MM.1S (cell line): ENCODE measurements around the gene LINGO4.

Experiments used
- EZH2 ChIP-seq: fragments of 300-600 bp; sonication (generic); optimal IDR thresholded peaks from 2 replicates; pipeline ENCODE3; 2017; ENCODE audit warnings: low read depth, mild to moderate bottlenecking, antibody characterized with exemption, low read length, mixed read lengths
- TF ChIP-seq, protein P1 (sequence below): fragments of 300-600 bp; sonication (generic); IDR thresholded peaks from 2 replicates; pipeline ENCODE4 v1.5.1; 2016; ENCODE audit warnings: antibody characterized with exemption, low read length, mixed read lengths

DNA sequence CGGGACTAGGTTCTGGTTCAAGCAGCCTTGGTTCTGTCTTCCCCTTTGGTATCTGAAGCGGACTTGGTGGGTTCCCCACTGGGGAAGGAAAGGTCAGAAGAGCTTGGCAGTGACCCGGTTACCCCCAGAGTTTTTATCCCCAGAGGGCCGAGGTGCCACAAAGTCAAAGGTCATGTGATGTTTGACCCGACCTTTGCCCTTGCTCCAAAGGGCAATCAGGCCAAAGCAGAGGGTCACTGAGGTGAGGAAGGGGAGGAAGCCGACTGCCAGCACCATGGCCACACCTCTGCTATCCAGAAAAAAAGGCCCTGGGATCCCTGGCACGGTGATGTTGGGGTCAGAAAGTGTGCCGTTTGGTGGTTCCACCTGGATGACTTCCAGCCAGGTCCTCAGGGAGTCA, 4.4 kb downstream of the LINGO4 start:
- TF ChIP-seq, protein P1, sequence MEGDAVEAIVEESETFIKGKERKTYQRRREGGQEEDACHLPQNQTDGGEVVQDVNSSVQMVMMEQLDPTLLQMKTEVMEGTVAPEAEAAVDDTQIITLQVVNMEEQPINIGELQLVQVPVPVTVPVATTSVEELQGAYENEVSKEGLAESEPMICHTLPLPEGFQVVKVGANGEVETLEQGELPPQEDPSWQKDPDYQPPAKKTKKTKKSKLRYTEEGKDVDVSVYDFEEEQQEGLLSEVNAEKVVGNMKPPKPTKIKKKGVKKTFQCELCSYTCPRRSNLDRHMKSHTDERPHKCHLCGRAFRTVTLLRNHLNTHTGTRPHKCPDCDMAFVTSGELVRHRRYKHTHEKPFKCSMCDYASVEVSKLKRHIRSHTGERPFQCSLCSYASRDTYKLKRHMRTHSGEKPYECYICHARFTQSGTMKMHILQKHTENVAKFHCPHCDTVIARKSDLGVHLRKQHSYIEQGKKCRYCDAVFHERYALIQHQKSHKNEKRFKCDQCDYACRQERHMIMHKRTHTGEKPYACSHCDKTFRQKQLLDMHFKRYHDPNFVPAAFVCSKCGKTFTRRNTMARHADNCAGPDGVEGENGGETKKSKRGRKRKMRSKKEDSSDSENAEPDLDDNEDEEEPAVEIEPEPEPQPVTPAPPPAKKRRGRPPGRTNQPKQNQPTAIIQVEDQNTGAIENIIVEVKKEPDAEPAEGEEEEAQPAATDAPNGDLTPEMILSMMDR = no peak
- TF ChIP-seq EZH2 = no peak
